GM18520 (cell line): ENCODE measurements around the gene CLCN6.

Source experiments
- ATAC-seq: cut with Tn5 transposase; IDR thresholded peaks from one replicate; pipeline ENCODE4 v1.9.1; 2021; ENCODE audit not compliant: unreplicated experiment

CLCN6 gene

GRCh38 chr1:11874624-11875023, 68.6 kb downstream of the CLCN6 start:
- no peak for ATAC-seq

GRCh38 chr1:11875094-11875493, 69.1 kb downstream of the CLCN6 start:
- no peak for ATAC-seq

- no peak for ATAC-seq
These were observed 71.1 kb downstream of the CLCN6 start for GRCh38 chr1:11877074-11877473.

- ATAC-seq: no peak
These were observed 72.3 kb downstream of the CLCN6 start for GRCh38 chr1:11878081-11878890.

- no peak for ATAC-seq
These were observed 72.8 kb downstream of the CLCN6 start for GRCh38 chr1:11878891-11879190.

GRCh38 chr1:11879311-11880180, 73.6 kb downstream of the CLCN6 start:
- ATAC-seq: no peak

GRCh38 chr1:11880181-11880575, 74.2 kb downstream of the CLCN6 start:
- ATAC-seq: no peak

GRCh38 chr1:11880911-11881748, 75.1 kb downstream of the CLCN6 start:
- ATAC-seq: no peak

GRCh38 chr1:11881749-11882441, 75.9 kb downstream of the CLCN6 start:
- no peak for ATAC-seq

GRCh38 chr1:11882814-11883538, 77.0 kb downstream of the CLCN6 start:
- ATAC-seq: no peak

GRCh38 chr1:11885916-11886315, 79.9 kb downstream of the CLCN6 start:
- ATAC-seq: no peak

- no peak for ATAC-seq
These were observed 81.1 kb downstream of the CLCN6 start for GRCh38 chr1:11886986-11887665.

- no peak for ATAC-seq
These were observed 81.6 kb downstream of the CLCN6 start for GRCh38 chr1:11887666-11888007.

- ATAC-seq: no peak
These were observed 82.3 kb downstream of the CLCN6 start for GRCh38 chr1:11888206-11888876.

- ATAC-seq: no peak
These were observed 82.9 kb downstream of the CLCN6 start for GRCh38 chr1:11888877-11889208.

- no peak for ATAC-seq
These were observed 85.6 kb downstream of the CLCN6 start for GRCh38 chr1:11891433-11892186.
